ELF-1 (cell line): Measurements from ENCODE around the gene IKZF1.

Experiments
- DNase-seq: peaks from one replicate; pipeline ENCODE4 v3.0.0-alpha.2; 2016; ENCODE audit warnings: low read depth, low spot score

IKZF1 gene

DNA sequence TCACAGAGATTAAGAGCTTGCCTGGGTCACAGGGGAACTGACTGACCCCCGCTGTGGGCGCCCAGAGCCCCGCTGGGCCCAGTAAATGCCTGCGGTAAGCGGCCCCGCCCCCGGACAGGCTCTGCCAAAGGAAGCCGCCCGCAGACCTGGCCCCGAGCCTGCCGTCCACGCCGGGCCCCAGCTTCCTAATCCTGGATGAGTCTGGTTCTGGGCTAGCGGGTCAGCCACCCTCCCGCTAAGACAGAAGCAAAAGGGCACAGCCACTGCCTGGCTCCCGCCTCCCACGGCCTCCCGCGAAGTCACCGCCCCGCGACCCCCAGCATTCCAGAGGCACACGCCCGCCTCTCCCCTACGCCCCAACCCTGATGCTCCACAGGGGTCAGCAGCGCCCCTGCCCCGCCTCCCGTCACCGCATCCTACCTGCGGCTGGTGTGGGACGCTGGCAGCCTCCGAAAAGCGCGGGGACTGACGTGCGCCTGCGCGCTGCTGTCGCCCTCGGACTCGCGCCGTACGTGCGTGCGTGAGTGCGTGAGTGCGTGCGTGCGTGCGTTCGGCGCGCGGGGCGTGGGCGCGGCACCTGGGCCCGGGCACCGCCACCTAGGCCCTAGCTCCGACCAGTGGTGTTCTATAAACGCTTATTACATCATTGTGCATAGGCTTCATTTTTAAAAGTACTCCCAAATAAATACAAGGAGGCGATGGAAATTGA lies 145.5 kb downstream of the IKZF1 start, which contains the start of gene FIGNL1:
Gene FIGNL1, minus strand, starts transcription at position 470 of the 709 bp plus-strand sequence. CDS start 3,063 bp downstream, outside the sequence.
- DNase-seq: peak; percentile 74

DNA sequence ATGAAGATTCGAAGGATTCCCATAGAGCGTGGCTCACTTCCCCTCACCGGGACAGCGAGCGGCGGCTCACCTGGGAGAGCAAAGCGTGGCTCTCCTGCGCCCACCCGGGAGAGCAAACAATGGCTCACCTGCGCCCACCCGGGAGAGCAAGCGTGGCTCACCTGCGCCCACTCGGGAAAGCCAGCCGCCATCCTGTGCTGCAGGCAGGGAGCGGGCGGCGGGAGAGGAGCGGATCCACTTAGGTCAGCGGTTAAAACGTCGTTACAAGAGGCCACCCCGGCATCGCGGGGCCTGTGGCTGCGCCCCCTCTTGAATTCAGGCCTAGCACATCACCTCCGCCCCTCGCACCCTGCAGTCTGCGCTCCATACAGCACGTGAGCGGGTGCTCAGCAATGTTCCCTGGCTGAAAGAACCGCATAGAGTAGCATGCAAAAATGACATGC lies 146.1 kb downstream of the IKZF1 start:
- DNase-seq: peak; percentile 11
